ENCODE measurements around the gene CALM1.
A peak's percentile ranks its signal among the peaks of the same experiment; 100 is the strongest.
"Not testable (repeated sequence)": the region's sequence is repeated elsewhere in the genome, so short reads cannot be mapped to it uniquely, and the experiment has no call there.

The CALM1 gene

GRCh38 chr14:90386321-90386720 lies 10.5 kb upstream of the CALM1 start:
- Histone ChIP-seq H3K4me3 (ENCODE audit: low read length) (no peak overlapping the region), H3K36me3 (ENCODE audit: control insufficient read depth, insufficient read depth, low read length, severe bottlenecking) (no peaks in the 10 kb centered on the region), H3K4me1 (ENCODE audit: control insufficient read depth, insufficient read depth, low read length) (peaks cover 55% of the 10 kb centered on the region), H3K27me3 (replicated peaks; ENCODE audit: control insufficient read depth, insufficient read depth, low read length) (no peaks in the 10 kb centered on the region), H3K9ac (ENCODE audit: low read length) (no peak overlapping the region), H3K9me3 (ENCODE audit: control insufficient read depth, low read length) (no peaks in the 10 kb centered on the region)
- DNase-seq (ENCODE audit: low read depth), result no peak

GRCh38 chr14:90387206-90387760 lies 9.5 kb upstream of the CALM1 start:
- Histone ChIP-seq H3K4me1 (ENCODE audit: control insufficient read depth, insufficient read depth, low read length) (peaks cover 46% of the 10 kb centered on the region), H3K4me3 (ENCODE audit: low read length) (no peak overlapping the region), H3K27me3 (replicated peaks; ENCODE audit: control insufficient read depth, insufficient read depth, low read length) (no peaks in the 10 kb centered on the region), H3K36me3 (ENCODE audit: control insufficient read depth, insufficient read depth, low read length, severe bottlenecking) (no peaks in the 10 kb centered on the region), H3K9me3 (ENCODE audit: control insufficient read depth, low read length) (no peaks in the 10 kb centered on the region), H3K9ac (ENCODE audit: low read length) (peak overlapping the region; percentile 61)
- no peak for DNase-seq (ENCODE audit: low read depth)

- Histone ChIP-seq H3K9ac (ENCODE audit: low read length) (no peak overlapping the region), H3K4me3 (ENCODE audit: low read length) (no peak overlapping the region), H3K27me3 (replicated peaks; ENCODE audit: control insufficient read depth, insufficient read depth, low read length) (no peaks in the 10 kb centered on the region), H3K4me1 (ENCODE audit: control insufficient read depth, insufficient read depth, low read length) (peaks cover 42% of the 10 kb centered on the region), H3K36me3 (ENCODE audit: control insufficient read depth, insufficient read depth, low read length, severe bottlenecking) (no peaks in the 10 kb centered on the region), H3K9me3 (ENCODE audit: control insufficient read depth, low read length) (no peaks in the 10 kb centered on the region)
- peak; percentile 84 for DNase-seq (ENCODE audit: low read depth)
Measured at GRCh38 chr14:90388437-90388836, 8.4 kb upstream of the CALM1 start.

GRCh38 chr14:90388982-90389381 lies 7.8 kb upstream of the CALM1 start:
- peaks cover 37% of the 10 kb centered on the region for H3K4me1 ChIP-seq (ENCODE audit: control insufficient read depth, insufficient read depth, low read length)
- H3K27me3 ChIP-seq (replicated peaks; ENCODE audit: control insufficient read depth, insufficient read depth, low read length), result no peaks in the 10 kb centered on the region
- no peaks in the 10 kb centered on the region for H3K36me3 ChIP-seq (ENCODE audit: control insufficient read depth, insufficient read depth, low read length, severe bottlenecking)
- H3K9me3 ChIP-seq (ENCODE audit: control insufficient read depth, low read length), result no peaks in the 10 kb centered on the region
- H3K4me3 ChIP-seq (ENCODE audit: low read length), result no peak overlapping the region
- no peak overlapping the region for H3K9ac ChIP-seq (ENCODE audit: low read length)
- DNase-seq (ENCODE audit: low read depth), result no peak

- DNase-seq (ENCODE audit: low read depth), result no peak
- Histone ChIP-seq H3K4me1 (ENCODE audit: control insufficient read depth, insufficient read depth, low read length) (peaks cover 6% of the 10 kb centered on the region), H3K9me3 (ENCODE audit: control insufficient read depth, low read length) (no peaks in the 10 kb centered on the region), H3K4me3 (ENCODE audit: low read length) (no peak overlapping the region), H3K36me3 (ENCODE audit: control insufficient read depth, insufficient read depth, low read length, severe bottlenecking) (no peaks in the 10 kb centered on the region), H3K9ac (ENCODE audit: low read length) (no peak overlapping the region), H3K27me3 (replicated peaks; ENCODE audit: control insufficient read depth, insufficient read depth, low read length) (no peaks in the 10 kb centered on the region)
Measured at GRCh38 chr14:90393966-90394365, 2.9 kb upstream of the CALM1 start.

- H3K27me3 ChIP-seq (replicated peaks; ENCODE audit: control insufficient read depth, insufficient read depth, low read length); H3K9me3 ChIP-seq (ENCODE audit: control insufficient read depth, low read length); DNase-seq (ENCODE audit: low read depth); H3K9ac ChIP-seq (ENCODE audit: low read length); H3K36me3 ChIP-seq (ENCODE audit: control insufficient read depth, insufficient read depth, low read length, severe bottlenecking); H3K4me3 ChIP-seq (ENCODE audit: low read length): not testable (repeated sequence)
- peaks cover 13% of the 10 kb centered on the region for H3K4me1 ChIP-seq (ENCODE audit: control insufficient read depth, insufficient read depth, low read length)
Measured at GRCh38 chr14:90394782-90395181, 2.0 kb upstream of the CALM1 start.

- Histone ChIP-seq H3K27me3 (replicated peaks; ENCODE audit: control insufficient read depth, insufficient read depth, low read length) (no peaks in the 10 kb centered on the region), H3K9me3 (ENCODE audit: control insufficient read depth, low read length) (no peaks in the 10 kb centered on the region), H3K9ac (ENCODE audit: low read length) (peak overlapping the region; percentile 96), H3K36me3 (ENCODE audit: control insufficient read depth, insufficient read depth, low read length, severe bottlenecking) (peaks cover 25% of the 10 kb centered on the region), H3K4me3 (ENCODE audit: low read length) (peak overlapping the region; percentile 91), H3K4me1 (ENCODE audit: control insufficient read depth, insufficient read depth, low read length) (peaks cover 20% of the 10 kb centered on the region)
- DNase-seq (ENCODE audit: low read depth), result peak; percentile 71
Measured at GRCh38 chr14:90397425-90398314, 841 bp downstream of the CALM1 start.

GRCh38 chr14:90398315-90398839 lies 1.5 kb downstream of the CALM1 start:
- peak; percentile 63 for DNase-seq (ENCODE audit: low read depth)
- H3K4me1 ChIP-seq (ENCODE audit: control insufficient read depth, insufficient read depth, low read length), result peaks cover 20% of the 10 kb centered on the region
- no peaks in the 10 kb centered on the region for H3K27me3 ChIP-seq (replicated peaks; ENCODE audit: control insufficient read depth, insufficient read depth, low read length)
- H3K4me3 ChIP-seq (ENCODE audit: low read length), result peak overlapping the region; percentile 91
- peak overlapping the region; percentile 76 for H3K9ac ChIP-seq (ENCODE audit: low read length)
- peaks cover 32% of the 10 kb centered on the region for H3K36me3 ChIP-seq (ENCODE audit: control insufficient read depth, insufficient read depth, low read length, severe bottlenecking)
- no peaks in the 10 kb centered on the region for H3K9me3 ChIP-seq (ENCODE audit: control insufficient read depth, low read length)

GRCh38 chr14:90398841-90399540 lies 2.2 kb downstream of the CALM1 start:
- no peak for DNase-seq (ENCODE audit: low read depth)
- H3K4me3 ChIP-seq (ENCODE audit: low read length), result peak overlapping the region; percentile 91
- H3K4me1 ChIP-seq (ENCODE audit: control insufficient read depth, insufficient read depth, low read length), result peaks cover 20% of the 10 kb centered on the region
- H3K27me3 ChIP-seq (replicated peaks; ENCODE audit: control insufficient read depth, insufficient read depth, low read length), result no peaks in the 10 kb centered on the region
- peaks cover 39% of the 10 kb centered on the region for H3K36me3 ChIP-seq (ENCODE audit: control insufficient read depth, insufficient read depth, low read length, severe bottlenecking)
- H3K9me3 ChIP-seq (ENCODE audit: control insufficient read depth, low read length), result no peaks in the 10 kb centered on the region
- H3K9ac ChIP-seq (ENCODE audit: low read length), result peak overlapping the region; percentile 76

GRCh38 chr14:90399541-90400444 lies 3.0 kb downstream of the CALM1 start:
- peak; percentile 97 for DNase-seq (ENCODE audit: low read depth)
- Histone ChIP-seq H3K9me3 (ENCODE audit: control insufficient read depth, low read length) (no peaks in the 10 kb centered on the region), H3K4me3 (ENCODE audit: low read length) (peak overlapping the region; percentile 91), H3K27me3 (replicated peaks; ENCODE audit: control insufficient read depth, insufficient read depth, low read length) (no peaks in the 10 kb centered on the region), H3K36me3 (ENCODE audit: control insufficient read depth, insufficient read depth, low read length, severe bottlenecking) (peaks cover 47% of the 10 kb centered on the region), H3K4me1 (ENCODE audit: control insufficient read depth, insufficient read depth, low read length) (peaks cover 20% of the 10 kb centered on the region), H3K9ac (ENCODE audit: low read length) (peak overlapping the region; percentile 76)

Data from adipocyte (in vitro differentiated cells).